HepG2 (cell line): ENCODE measurements around the gene AP5B1.

ENCODE experiments used
- AFF4 ChIP-seq: sonication (generic); formaldehyde crosslinking; IDR thresholded peaks from 2 replicates; pipeline ENCODE4 v1.4.0; 2020; ENCODE audit warnings: missing genetic modification reagents
- ARNT ChIP-seq: fragments of 450-650 bp; IDR thresholded peaks from 2 replicates; pipeline ENCODE4 v1.6.1; 2017
- EZH2 ChIP-seq: conservative IDR thresholded peaks from 2 replicates; pipeline ENCODE4 v1.6.1; 2012; ENCODE audit warnings: mild to moderate bottlenecking, low read depth, low read length, moderate library complexity
- KDM1A ChIP-seq: IDR thresholded peaks from 2 replicates; pipeline ENCODE4 v1.6.1; 2016; ENCODE audit warnings: missing compliant biosample characterization
- MEIS2 ChIP-seq: sonication (generic); formaldehyde crosslinking; IDR thresholded peaks from 2 replicates; pipeline ENCODE4 v1.9.0; 2021; ENCODE audit warnings: mild to moderate bottlenecking, missing genetic modification reagents
- POLR2A ChIP-seq, 2 experiments: IDR thresholded peaks; 2 replicates each; pipeline ENCODE4 v1.6.1; 2011; ENCODE audit warnings: low read depth in 2 of 2, low read length in 2 of 2, mild to moderate bottlenecking in 1 of 2, moderate library complexity in 1 of 2; ENCODE audit not compliant: insufficient read depth in 1 of 2
- RAD21 ChIP-seq: fragments of 450-650 bp; formaldehyde crosslinking; IDR thresholded peaks from 2 replicates; pipeline ENCODE4 v1.5.0; 2020; ENCODE audit warnings: mild to moderate bottlenecking
- RFXANK ChIP-seq: IDR thresholded peaks from 2 replicates; pipeline ENCODE4 v1.6.1; 2016
- SOX6 ChIP-seq, 2 experiments: fragments of 450-650 bp in 1 of 2; sonication (generic) in 1 of 2; formaldehyde crosslinking in 1 of 2; IDR thresholded peaks; 2 replicates each; pipeline versions ENCODE4 v1.4.0 to v1.6.1; 2017 to 2020; ENCODE audit warnings: antibody characterized with exemption in 1 of 2, mild to moderate bottlenecking in 1 of 2, missing genetic modification reagents in 1 of 2
- ZNF546 ChIP-seq: sonication (generic); formaldehyde crosslinking; conservative IDR thresholded peaks from 2 replicates; pipeline ENCODE4 v1.8.1; 2023; ENCODE audit warnings: mild to moderate bottlenecking, missing genetic modification reagents
- ZNF740 ChIP-seq: sonication (generic); formaldehyde crosslinking; IDR thresholded peaks from 2 replicates; pipeline ENCODE4 v1.4.0; 2020; ENCODE audit warnings: missing genetic modification reagents
- ZNF768 ChIP-seq: sonication (generic); formaldehyde crosslinking; IDR thresholded peaks from 2 replicates; pipeline ENCODE4 v1.4.0; 2020; ENCODE audit warnings: missing genetic modification reagents

GRCh38 chr11:65816696-65817095 is 35.9 kb upstream of the AP5B1 start:
- no peak for TF ChIP-seq ZNF740 (CRISPR knock-in tag)
- no peak for TF ChIP-seq ZNF546
- TF ChIP-seq POLR2A (IDR thresholded peaks at IDR 0.05; ENCODE audit: insufficient read depth in 1 of 2, low read depth in 2 of 2, low read length in 2 of 2), result no peak
- no peak for TF ChIP-seq SOX6 (IDR thresholded peaks at IDR 0.05)
- no peak for TF ChIP-seq SOX6 (CRISPR knock-in tag; IDR thresholded peaks at IDR 0.05)
- TF ChIP-seq EZH2, result no peak
- no peak for TF ChIP-seq RAD21
- TF ChIP-seq AFF4 (CRISPR knock-in tag), result no peak
- no peak for TF ChIP-seq RFXANK
- no peak for TF ChIP-seq KDM1A (CRISPR knock-in tag)
- no peak for TF ChIP-seq ZNF768
- no peak for TF ChIP-seq MEIS2 (CRISPR knock-in tag)
- TF ChIP-seq ARNT, result no peak
